DND-41 (cell line): ENCODE measurements around the gene BBS1.

Experiments used
- ATAC-seq: fragments of 200-7000 bp; cut with Tn5 transposase; 3 replicates; pipeline ENCODE4 v1.9.1; 2021; ENCODE audit warnings: low read depth; ENCODE audit not compliant: insufficient read depth
- DNase-seq: peaks from one replicate; pipeline ENCODE4 v3.0.0-alpha.2; 2020
- H2AFZ ChIP-seq: 2 replicates; pipeline ENCODE4 v1.6.0; 2012; ENCODE audit warnings: low read depth, low read length
- H3K27ac ChIP-seq: 2 replicates; pipeline ENCODE4 v1.5.1; 2012; ENCODE audit warnings: low read length, inconsistent platforms
- H3K27me3 ChIP-seq: fragments of 200-600 bp; sonication (generic); 2 replicates; pipeline ENCODE4 v1.6.0; 2012; ENCODE audit warnings: low read length, mild to moderate bottlenecking, inconsistent platforms; ENCODE audit not compliant: insufficient read depth, poor library complexity
- H3K36me3 ChIP-seq: 2 replicates; pipeline ENCODE4 v1.5.1; 2012; ENCODE audit warnings: low read length, inconsistent platforms; ENCODE audit not compliant: insufficient read depth
- H3K4me1 ChIP-seq: 2 replicates; pipeline ENCODE4 v1.5.1; 2012; ENCODE audit warnings: mild to moderate bottlenecking, low read length; ENCODE audit not compliant: insufficient read depth
- H3K4me2 ChIP-seq: 2 replicates; pipeline ENCODE4 v1.6.0; 2012; ENCODE audit warnings: mild to moderate bottlenecking, moderate library complexity, low read length, inconsistent platforms; ENCODE audit not compliant: insufficient read depth
- H3K4me3 ChIP-seq, 2 experiments: fragments of 200-600 bp in 1 of 2; shearing (Covaris generic) in 1 of 2; 2 replicates each; pipeline ENCODE4 v1.5.1; 2012 to 2016; ENCODE audit warnings: inconsistent platforms in 2 of 2, low read length in 2 of 2, mild to moderate bottlenecking in 2 of 2, low read depth in 1 of 2, moderate library complexity in 1 of 2
- H3K79me2 ChIP-seq: 2 replicates; pipeline ENCODE4 v1.6.0; 2012; ENCODE audit warnings: low read length, inconsistent platforms; ENCODE audit not compliant: insufficient read depth
- H3K9ac ChIP-seq: 2 replicates; pipeline ENCODE4 v1.6.0; 2012; ENCODE audit warnings: low read depth, mild to moderate bottlenecking, inconsistent platforms, low read length, moderate library complexity
- H3K9me3 ChIP-seq: 2 replicates; pipeline ENCODE4 v1.5.1; 2012; ENCODE audit warnings: low read length, moderate library complexity, mild to moderate bottlenecking, inconsistent platforms; ENCODE audit not compliant: insufficient read depth, severe bottlenecking
- H4K20me1 ChIP-seq: 2 replicates; pipeline ENCODE4 v1.6.0; 2012; ENCODE audit warnings: low read length; ENCODE audit not compliant: insufficient read depth
- EZH2 ChIP-seq: IDR thresholded peaks from 3 replicates; pipeline ENCODE4 v1.6.1; 2012; ENCODE audit warnings: borderline replicate concordance, low read depth, mild to moderate bottlenecking, moderate library complexity, low read length, inconsistent platforms; ENCODE audit not compliant: severe bottlenecking
- TF ChIP-seq, protein P1 (sequence below): IDR thresholded peaks from 2 replicates; pipeline ENCODE4 v1.5.1; 2012; ENCODE audit warnings: borderline replicate concordance, low read length, moderate library complexity, mild to moderate bottlenecking; ENCODE audit not compliant: poor library complexity, severe bottlenecking; ENCODE audit errors: extremely low read depth

The BBS1 gene

GRCh38 chr11:66546368-66546965 lies 36.0 kb downstream of the BBS1 start, which contains the start of gene ACTN3:
ACTN3 (plus strand) TSS chr11:66546903; CDS start chr11:66546938, 35 bp downstream.
- H3K4me3 ChIP-seq, result peak within 1 kb of the TSS; percentile 83 to 90
- peaks cover 32% of the 10 kb centered on the region for H3K4me1 ChIP-seq
- H3K9ac ChIP-seq, result peak within 1 kb of the TSS; percentile 91
- no peak for TF ChIP-seq EZH2
- TF ChIP-seq, protein P1, sequence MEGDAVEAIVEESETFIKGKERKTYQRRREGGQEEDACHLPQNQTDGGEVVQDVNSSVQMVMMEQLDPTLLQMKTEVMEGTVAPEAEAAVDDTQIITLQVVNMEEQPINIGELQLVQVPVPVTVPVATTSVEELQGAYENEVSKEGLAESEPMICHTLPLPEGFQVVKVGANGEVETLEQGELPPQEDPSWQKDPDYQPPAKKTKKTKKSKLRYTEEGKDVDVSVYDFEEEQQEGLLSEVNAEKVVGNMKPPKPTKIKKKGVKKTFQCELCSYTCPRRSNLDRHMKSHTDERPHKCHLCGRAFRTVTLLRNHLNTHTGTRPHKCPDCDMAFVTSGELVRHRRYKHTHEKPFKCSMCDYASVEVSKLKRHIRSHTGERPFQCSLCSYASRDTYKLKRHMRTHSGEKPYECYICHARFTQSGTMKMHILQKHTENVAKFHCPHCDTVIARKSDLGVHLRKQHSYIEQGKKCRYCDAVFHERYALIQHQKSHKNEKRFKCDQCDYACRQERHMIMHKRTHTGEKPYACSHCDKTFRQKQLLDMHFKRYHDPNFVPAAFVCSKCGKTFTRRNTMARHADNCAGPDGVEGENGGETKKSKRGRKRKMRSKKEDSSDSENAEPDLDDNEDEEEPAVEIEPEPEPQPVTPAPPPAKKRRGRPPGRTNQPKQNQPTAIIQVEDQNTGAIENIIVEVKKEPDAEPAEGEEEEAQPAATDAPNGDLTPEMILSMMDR, result no peak
- peak within 1 kb of the TSS; percentile 77 for H3K4me2 ChIP-seq
- DNase-seq (no peak), ATAC-seq (no peak)
- H3K27ac ChIP-seq, result peak within 1 kb of the TSS; percentile 74
- peaks cover 19% of the 10 kb centered on the region for H3K36me3 ChIP-seq
- H3K27me3 ChIP-seq, result no peaks in the 10 kb centered on the region
- peaks cover 8% of the 10 kb centered on the region for H3K79me2 ChIP-seq
- H3K9me3 ChIP-seq, result no peaks in the 10 kb centered on the region
- peak within 1 kb of the TSS; percentile 95 for H2AFZ ChIP-seq
- H4K20me1 ChIP-seq, result no peaks in the 10 kb centered on the region

DNA sequence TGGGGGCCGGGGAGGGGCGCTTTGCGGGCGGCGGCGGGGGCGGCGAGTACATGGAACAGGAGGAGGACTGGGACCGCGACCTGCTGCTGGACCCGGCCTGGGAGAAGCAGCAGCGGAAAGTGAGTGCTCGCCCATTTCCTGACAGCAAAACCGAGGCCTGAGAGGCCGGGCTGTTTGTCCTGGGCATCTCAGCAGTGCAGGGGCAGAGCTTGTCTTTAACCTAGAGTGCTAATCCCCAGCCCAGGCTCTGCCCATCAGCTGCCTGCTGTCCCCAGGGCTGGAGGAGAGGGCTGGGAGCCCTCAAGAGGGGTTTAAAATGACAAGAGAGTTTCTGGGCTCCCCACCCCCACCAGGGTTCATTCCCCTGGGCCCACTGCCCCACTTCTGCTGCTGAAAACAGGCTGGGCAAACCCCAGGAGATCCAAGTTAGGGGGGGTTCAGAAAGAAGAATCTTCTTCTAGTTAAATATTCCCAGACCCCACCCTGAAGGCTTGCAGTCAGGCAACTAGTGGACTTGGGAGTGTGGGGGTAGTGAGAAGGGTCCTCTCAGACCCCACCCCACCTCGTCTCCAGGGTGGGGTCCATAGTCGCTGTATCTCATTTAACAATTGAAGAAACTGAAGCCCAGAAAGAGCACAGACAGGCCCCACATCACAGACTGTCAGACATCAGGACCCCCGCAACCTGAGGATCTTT lies 36.7 kb downstream of the BBS1 start:
- no peak overlapping the region for H3K4me2 ChIP-seq
- TF ChIP-seq, protein P1, result no peak
- TF ChIP-seq EZH2, result no peak
- H3K27me3 ChIP-seq, result no peaks in the 10 kb centered on the region
- no peaks in the 10 kb centered on the region for H3K9me3 ChIP-seq
- peaks cover 32% of the 10 kb centered on the region for H3K4me1 ChIP-seq
- H3K36me3 ChIP-seq, result peaks cover 12% of the 10 kb centered on the region
- no peak overlapping the region for H3K9ac ChIP-seq
- ATAC-seq, result no peak
- DNase-seq, result no peak
- no peak overlapping the region for H3K4me3 ChIP-seq
- H3K27ac ChIP-seq, result no peak overlapping the region
- peaks cover 8% of the 10 kb centered on the region for H3K79me2 ChIP-seq
- H2AFZ ChIP-seq, result no peak overlapping the region
- no peaks in the 10 kb centered on the region for H4K20me1 ChIP-seq

- no peaks in the 10 kb centered on the region for H3K9me3 ChIP-seq
- H3K36me3 ChIP-seq, result peaks cover 7% of the 10 kb centered on the region
- no peak overlapping the region for H3K4me3 ChIP-seq
- DNase-seq, result no peak
- ATAC-seq, result no peak
- no peak overlapping the region for H2AFZ ChIP-seq
- H3K9ac ChIP-seq, result no peak overlapping the region
- H3K4me2 ChIP-seq, result no peak overlapping the region
- H3K27me3 ChIP-seq, result no peaks in the 10 kb centered on the region
- peaks cover 32% of the 10 kb centered on the region for H3K4me1 ChIP-seq
- TF ChIP-seq, protein P1, result no peak
- no peaks in the 10 kb centered on the region for H4K20me1 ChIP-seq
- H3K27ac ChIP-seq, result no peak overlapping the region
- H3K79me2 ChIP-seq, result peaks cover 8% of the 10 kb centered on the region
Observed at GRCh38 chr11:66547662-66548009, 37.2 kb downstream of the BBS1 start.
